ENCODE data around the gene BOK.

BOK gene

GRCh38 chr2:241558532-241559322 lies at the start of gene BOK:
TSS of gene BOK (plus strand) at chr2:241558745. CDS start at chr2:241559484, 739 bp downstream.
- no peaks in the 10 kb centered on the region for H3K36me3 ChIP-seq
- no peaks in the 10 kb centered on the region for H3K9me3 ChIP-seq
- H3K27ac ChIP-seq, result no peak within 1 kb of the TSS
- no peak for TF ChIP-seq CTCF (IDR thresholded peaks at IDR 0.05)
- peaks cover 87% of the 10 kb centered on the region for H3K27me3 ChIP-seq
- peaks cover 7% of the 10 kb centered on the region in 2 experiments for H3K4me1 ChIP-seq (ENCODE audit: control insufficient read depth in 1 of 2, insufficient read depth in 1 of 2, low read depth in 1 of 2, low read length in 1 of 2)
- no peak within 1 kb of the TSS for H3K4me3 ChIP-seq (ENCODE audit: low read depth in 1 of 2, low read length in 1 of 2)

- Histone ChIP-seq H3K4me3 (ENCODE audit: low read depth in 1 of 2, low read length in 1 of 2) (peak overlapping the region; percentile 76 to 82), H3K27me3 (peaks cover 70% of the 10 kb centered on the region), H3K9me3 (no peaks in the 10 kb centered on the region), H3K4me1 (ENCODE audit: control insufficient read depth in 1 of 2, insufficient read depth in 1 of 2, low read depth in 1 of 2, low read length in 1 of 2) (peaks cover 15 to 16% of the 10 kb centered on the region in 2 experiments), H3K36me3 (no peaks in the 10 kb centered on the region), H3K27ac (no peak overlapping the region)
- TF ChIP-seq CTCF (IDR thresholded peaks at IDR 0.05), result no peak
Observed at GRCh38 chr2:241509155-241509784, 49.3 kb upstream of the BOK start.

- no peaks in the 10 kb centered on the region for H3K9me3 ChIP-seq
- no peak overlapping the region for H3K27ac ChIP-seq
- H3K4me3 ChIP-seq (ENCODE audit: low read depth in 1 of 2, low read length in 1 of 2), result no peak overlapping the region
- peaks cover 73% of the 10 kb centered on the region for H3K27me3 ChIP-seq
- H3K36me3 ChIP-seq, result no peaks in the 10 kb centered on the region
- H3K4me1 ChIP-seq (ENCODE audit: control insufficient read depth in 1 of 2, insufficient read depth in 1 of 2, low read depth in 1 of 2, low read length in 1 of 2), result peaks cover 15 to 16% of the 10 kb centered on the region in 2 experiments
- no peak for TF ChIP-seq CTCF (IDR thresholded peaks at IDR 0.05)
Observed at GRCh38 chr2:241511091-241511741, 47.3 kb upstream of the BOK start.

- Histone ChIP-seq H3K9me3 (no peaks in the 10 kb centered on the region), H3K4me1 (ENCODE audit: control insufficient read depth in 1 of 2, insufficient read depth in 1 of 2, low read depth in 1 of 2, low read length in 1 of 2) (no peaks in the 10 kb centered on the region), H3K4me3 (ENCODE audit: low read depth in 1 of 2, low read length in 1 of 2) (no peak overlapping the region), H3K36me3 (no peaks in the 10 kb centered on the region), H3K27me3 (peaks cover 45% of the 10 kb centered on the region), H3K27ac (no peak overlapping the region)
- TF ChIP-seq CTCF (IDR thresholded peaks at IDR 0.05), result no peak
Observed at GRCh38 chr2:241514553-241514952, 44.0 kb upstream of the BOK start.

GRCh38 chr2:241514986-241515737 lies 43.4 kb upstream of the BOK start:
- Histone ChIP-seq H3K4me3 (ENCODE audit: low read depth in 1 of 2, low read length in 1 of 2) (no peak overlapping the region), H3K27ac (no peak overlapping the region), H3K27me3 (peaks cover 45% of the 10 kb centered on the region), H3K4me1 (ENCODE audit: control insufficient read depth in 1 of 2, insufficient read depth in 1 of 2, low read depth in 1 of 2, low read length in 1 of 2) (no peaks in the 10 kb centered on the region), H3K9me3 (no peaks in the 10 kb centered on the region), H3K36me3 (no peaks in the 10 kb centered on the region)
- TF ChIP-seq CTCF (IDR thresholded peaks at IDR 0.05), result no peak
